OCI-LY1 (cell line): ENCODE measurements around the gene CTAGE1.

Source experiments
- H2AFZ ChIP-seq: fragments of 200-600 bp; sonication (generic), shearing (Covaris generic); 2 replicates; pipeline ENCODE4 v1.6.0; 2014; ENCODE audit warnings: antibody characterized with exemption, mild to moderate bottlenecking, low read length
- H3F3A ChIP-seq: fragments of 200-600 bp; sonication (generic), shearing (Covaris generic); 2 replicates; pipeline ENCODE4 v1.6.0; 2014; ENCODE audit warnings: mild to moderate bottlenecking, antibody characterized with exemption, low read length, moderate library complexity; ENCODE audit not compliant: insufficient read depth
- H3K27ac ChIP-seq: fragments of 200-600 bp; sonication (generic); 2 replicates; pipeline ENCODE4 v1.5.1; 2014; ENCODE audit warnings: low read length, mixed run types, mild to moderate bottlenecking, low read depth; ENCODE audit not compliant: poor library complexity, severe bottlenecking
- H3K27me3 ChIP-seq: fragments of 200-600 bp; sonication (generic); 2 replicates; pipeline ENCODE4 v1.6.0; 2014; ENCODE audit warnings: antibody characterized with exemption, mild to moderate bottlenecking, low read length, moderate library complexity; ENCODE audit not compliant: insufficient read depth
- H3K36me3 ChIP-seq: fragments of 200-600 bp; sonication (generic); 2 replicates; pipeline ENCODE4 v1.6.1; 2014; ENCODE audit warnings: mild to moderate bottlenecking, antibody characterized with exemption, low read length, moderate library complexity, mixed read lengths; ENCODE audit not compliant: insufficient read depth
- H3K4me1 ChIP-seq: fragments of 200-600 bp; sonication (generic); 2 replicates; pipeline ENCODE4 v1.5.1; 2014; ENCODE audit warnings: mild to moderate bottlenecking, low read length, moderate library complexity; ENCODE audit not compliant: insufficient read depth, severe bottlenecking
- H3K4me2 ChIP-seq: fragments of 200-600 bp; sonication (generic), shearing (Covaris generic); 2 replicates; pipeline ENCODE4 v1.6.1; 2014; ENCODE audit warnings: low read length
- H3K4me3 ChIP-seq: fragments of 200-600 bp; sonication (generic); 2 replicates; pipeline ENCODE4 v1.5.1; 2014; ENCODE audit warnings: low read length, low read depth, mild to moderate bottlenecking, mixed read lengths; ENCODE audit not compliant: poor library complexity, severe bottlenecking
- H3K79me2 ChIP-seq: fragments of 200-600 bp; shearing (Covaris generic); 2 replicates; pipeline ENCODE4 v1.6.1; 2016; ENCODE audit warnings: mixed run types, low read length, mixed read lengths; ENCODE audit not compliant: insufficient read depth
- H3K9ac ChIP-seq: fragments of 200-600 bp; sonication (generic), shearing (Covaris generic); 2 replicates; pipeline ENCODE4 v1.6.1; 2014; ENCODE audit warnings: mild to moderate bottlenecking, low read length, mixed read lengths
- H3K9me2 ChIP-seq: fragments of 200-600 bp; sonication (generic), shearing (Covaris generic); 2 replicates; pipeline ENCODE4 v1.6.1; 2014; ENCODE audit warnings: low read depth, mild to moderate bottlenecking, low read length, mixed read lengths
- H3K9me3 ChIP-seq: fragments of 200-600 bp; shearing (Covaris generic); 2 replicates; pipeline ENCODE4 v1.6.1; 2014; ENCODE audit warnings: low read length, mixed read lengths
- H4K20me1 ChIP-seq: fragments of 200-600 bp; sonication (generic), shearing (Covaris generic); 2 replicates; pipeline ENCODE4 v1.6.0; 2016; ENCODE audit warnings: mild to moderate bottlenecking, low read length; ENCODE audit not compliant: insufficient read depth
- CTCF ChIP-seq: fragments of 200-600 bp; sonication (generic), shearing (Covaris generic); IDR thresholded peaks from 2 replicates; pipeline ENCODE4 v1.5.1; 2017; ENCODE audit warnings: mild to moderate bottlenecking, antibody characterized with exemption, low read length, moderate library complexity, mixed read lengths
- EZH2 ChIP-seq: fragments of 200-600 bp; sonication (generic), shearing (Covaris generic); IDR thresholded peaks from 2 replicates; pipeline ENCODE4 v1.8.0; 2017; ENCODE audit warnings: borderline replicate concordance, mixed run types, mild to moderate bottlenecking, antibody characterized with exemption, low read length, moderate library complexity, mixed read lengths

CTAGE1 gene

GRCh38 chr18:22363867-22364463 lies 53.8 kb downstream of the CTAGE1 start:
- Histone ChIP-seq H3K9me2 (no peaks in the 10 kb centered on the region), H4K20me1 (no peaks in the 10 kb centered on the region), H3K27me3 (no peaks in the 10 kb centered on the region), H3K4me3 (no peak overlapping the region), H3F3A (no peaks in the 10 kb centered on the region), H2AFZ (no peak overlapping the region), H3K4me2 (no peak overlapping the region), H3K4me1 (no peaks in the 10 kb centered on the region), H3K79me2 (no peaks in the 10 kb centered on the region), H3K9ac (no peak overlapping the region), H3K9me3 (no peaks in the 10 kb centered on the region), H3K27ac (no peak overlapping the region), H3K36me3 (no peaks in the 10 kb centered on the region)
- TF ChIP-seq EZH2 (no peak), CTCF (no peak)
